Measurements from ENCODE around the gene NDST3. TPM values are rescaled to one million over a fixed set of nuclear protein-coding genes. Genes with fewer than 3 reads are reported as not detected.

The NDST3 gene
- total RNA-seq, 1 donor from 2014 or later = 5.7 TPM

- Mint-ChIP-seq H3K27ac (ENCODE audit: unreplicated experiment) (no peak overlapping the region), H3K36me3 (ENCODE audit: low read depth) (no peaks in the 10 kb centered on the region), H3K4me3 (no peak overlapping the region), H3K4me1 (no peaks in the 10 kb centered on the region), H3K9me3 (no peaks in the 10 kb centered on the region), H3K27me3 (ENCODE audit: low read depth) (no peaks in the 10 kb centered on the region)
- no peak for TF ChIP-seq CTCF (conservative IDR thresholded peaks at IDR 0.05)
- no peak for DNase-seq (ENCODE audit: low read depth, low spot score)
These were observed 107.0 kb downstream of the NDST3 start for GRCh38 chr4:118141240-118141639.

- Mint-ChIP-seq H3K4me1 (no peaks in the 10 kb centered on the region), H3K9me3 (peaks cover 6% of the 10 kb centered on the region), H3K4me3 (no peak overlapping the region), H3K27me3 (ENCODE audit: low read depth) (no peaks in the 10 kb centered on the region), H3K27ac (ENCODE audit: unreplicated experiment) (no peak overlapping the region), H3K36me3 (ENCODE audit: low read depth) (peaks cover 6% of the 10 kb centered on the region)
- TF ChIP-seq CTCF (conservative IDR thresholded peaks at IDR 0.05) = no peak
- DNase-seq (ENCODE audit: low read depth, low spot score) = no peak
These were observed 120.4 kb downstream of the NDST3 start for GRCh38 chr4:118154649-118155048.

- no peak overlapping the region for H3K4me3 Mint-ChIP-seq
- H3K27ac Mint-ChIP-seq (ENCODE audit: unreplicated experiment) = no peak overlapping the region
- peaks cover 6% of the 10 kb centered on the region for H3K9me3 Mint-ChIP-seq
- peaks cover 11% of the 10 kb centered on the region for H3K36me3 Mint-ChIP-seq (ENCODE audit: low read depth)
- TF ChIP-seq CTCF (conservative IDR thresholded peaks at IDR 0.05) = no peak
- H3K27me3 Mint-ChIP-seq (ENCODE audit: low read depth) = no peaks in the 10 kb centered on the region
- no peak for DNase-seq (ENCODE audit: low read depth, low spot score)
- H3K4me1 Mint-ChIP-seq = no peaks in the 10 kb centered on the region
These were observed 121.2 kb downstream of the NDST3 start for GRCh38 chr4:118155516-118155915.

GRCh38 chr4:118158763-118159375 lies 124.6 kb downstream of the NDST3 start:
- H3K9me3 Mint-ChIP-seq = peaks cover 6% of the 10 kb centered on the region
- no peaks in the 10 kb centered on the region for H3K4me1 Mint-ChIP-seq
- DNase-seq (ENCODE audit: low read depth, low spot score) = no peak
- H3K36me3 Mint-ChIP-seq (ENCODE audit: low read depth) = peaks cover 11% of the 10 kb centered on the region
- no peak for TF ChIP-seq CTCF (conservative IDR thresholded peaks at IDR 0.05)
- H3K4me3 Mint-ChIP-seq = no peak overlapping the region
- no peak overlapping the region for H3K27ac Mint-ChIP-seq (ENCODE audit: unreplicated experiment)
- no peaks in the 10 kb centered on the region for H3K27me3 Mint-ChIP-seq (ENCODE audit: low read depth)

- peaks cover 7% of the 10 kb centered on the region for H3K9me3 Mint-ChIP-seq
- DNase-seq (ENCODE audit: low read depth, low spot score) = no peak
- H3K4me1 Mint-ChIP-seq = no peaks in the 10 kb centered on the region
These were observed 133.0 kb downstream of the NDST3 start for GRCh38 chr4:118167306-118167705.

More at GRCh38 chr4:118167306-118167705, 133.0 kb downstream of the NDST3 start:
- no peak for TF ChIP-seq CTCF (conservative IDR thresholded peaks at IDR 0.05)
- no peaks in the 10 kb centered on the region for H3K27me3 Mint-ChIP-seq (ENCODE audit: low read depth)
- H3K4me3 Mint-ChIP-seq = no peak overlapping the region
- no peaks in the 10 kb centered on the region for H3K36me3 Mint-ChIP-seq (ENCODE audit: low read depth)
- no peak overlapping the region for H3K27ac Mint-ChIP-seq (ENCODE audit: unreplicated experiment)

Measured in neural crest cell (in vitro differentiated cells).